Measurements from ENCODE around the gene FASTKD1. TPM values are rescaled to one million over a fixed set of nuclear protein-coding genes. Genes with fewer than 3 reads are reported as not detected.
"Not testable (repeated sequence)": the region's sequence is repeated elsewhere in the genome, so short reads cannot be mapped to it uniquely, and the experiment has no call there.

Gene FASTKD1
- total RNA-seq, 3 donors from 2014 or later = 37.2 to 47.3 (median 42.1) TPM

GRCh38 chr2:169546756-169547155 is 26.9 kb downstream of the FASTKD1 start:
- Mint-ChIP-seq H3K27me3 (ENCODE audit: low read depth) (no peaks in the 10 kb centered on the region), H3K4me3 (no peak overlapping the region), H3K4me1 (ENCODE audit: low read depth) (peaks cover 3% of the 10 kb centered on the region), H3K9me3 (no peaks in the 10 kb centered on the region), H3K36me3 (ENCODE audit: insufficient read depth) (peaks cover 23% of the 10 kb centered on the region)
- ATAC-seq = no peak
- no peak for DNase-seq

GRCh38 chr2:169542433-169542832 is 31.2 kb downstream of the FASTKD1 start:
- DNase-seq = no peak
- Mint-ChIP-seq H3K4me1 (ENCODE audit: low read depth) (peaks cover 3% of the 10 kb centered on the region), H3K9me3 (no peaks in the 10 kb centered on the region), H3K4me3 (no peak overlapping the region), H3K36me3 (ENCODE audit: insufficient read depth) (peaks cover 27% of the 10 kb centered on the region), H3K27me3 (ENCODE audit: low read depth) (no peaks in the 10 kb centered on the region)
- ATAC-seq = no peak

GRCh38 chr2:169540146-169540545 is 33.5 kb downstream of the FASTKD1 start:
- Mint-ChIP-seq H3K4me1 (ENCODE audit: low read depth) (no peaks in the 10 kb centered on the region), H3K36me3 (ENCODE audit: insufficient read depth) (peaks cover 23% of the 10 kb centered on the region), H3K27me3 (ENCODE audit: low read depth) (no peaks in the 10 kb centered on the region), H3K9me3 (no peaks in the 10 kb centered on the region), H3K4me3 (no peak overlapping the region)
- no peak for DNase-seq
- no peak for ATAC-seq

GRCh38 chr2:169539460-169539859 is 34.2 kb downstream of the FASTKD1 start:
- not testable (repeated sequence) for H3K9me3 Mint-ChIP-seq; H3K4me3 Mint-ChIP-seq; ATAC-seq; DNase-seq; H3K4me1 Mint-ChIP-seq (ENCODE audit: low read depth); H3K27me3 Mint-ChIP-seq (ENCODE audit: low read depth)
- peaks cover 23% of the 10 kb centered on the region for H3K36me3 Mint-ChIP-seq (ENCODE audit: insufficient read depth)

- no peak overlapping the region for H3K4me3 Mint-ChIP-seq
- no peaks in the 10 kb centered on the region for H3K9me3 Mint-ChIP-seq
- DNase-seq (peak; percentile 71), ATAC-seq (peak; percentile 73 to 75)
- H3K4me1 Mint-ChIP-seq (ENCODE audit: low read depth) = no peaks in the 10 kb centered on the region
- H3K36me3 Mint-ChIP-seq (ENCODE audit: insufficient read depth) = peaks cover 10% of the 10 kb centered on the region
- H3K27me3 Mint-ChIP-seq (ENCODE audit: low read depth) = no peaks in the 10 kb centered on the region
These were observed 45.4 kb downstream of the FASTKD1 start for GRCh38 chr2:169528271-169528701.

- H3K4me1 Mint-ChIP-seq (ENCODE audit: low read depth) = no peaks in the 10 kb centered on the region
- H3K4me3 Mint-ChIP-seq = no peak overlapping the region
- no peaks in the 10 kb centered on the region for H3K9me3 Mint-ChIP-seq
- no peak for DNase-seq
- no peak for ATAC-seq
- no peaks in the 10 kb centered on the region for H3K27me3 Mint-ChIP-seq (ENCODE audit: low read depth)
- H3K36me3 Mint-ChIP-seq (ENCODE audit: insufficient read depth) = peaks cover 9% of the 10 kb centered on the region
These were observed 47.2 kb downstream of the FASTKD1 start for GRCh38 chr2:169526451-169526850.

- ATAC-seq (no peak), DNase-seq (no peak)
- H3K27me3 Mint-ChIP-seq (ENCODE audit: low read depth) = no peaks in the 10 kb centered on the region
- H3K9me3 Mint-ChIP-seq = no peaks in the 10 kb centered on the region
- no peak overlapping the region for H3K4me3 Mint-ChIP-seq
- no peaks in the 10 kb centered on the region for H3K4me1 Mint-ChIP-seq (ENCODE audit: low read depth)
- H3K36me3 Mint-ChIP-seq (ENCODE audit: insufficient read depth) = peaks cover 9% of the 10 kb centered on the region
These were observed 48.2 kb downstream of the FASTKD1 start for GRCh38 chr2:169525434-169525833.

- Mint-ChIP-seq H3K36me3 (ENCODE audit: insufficient read depth) (peaks cover 2% of the 10 kb centered on the region), H3K4me3 (no peak overlapping the region), H3K9me3 (no peaks in the 10 kb centered on the region), H3K27me3 (ENCODE audit: low read depth) (no peaks in the 10 kb centered on the region), H3K4me1 (ENCODE audit: low read depth) (no peaks in the 10 kb centered on the region)
- DNase-seq (no peak), ATAC-seq (no peak)
These were observed 50.0 kb downstream of the FASTKD1 start for GRCh38 chr2:169523681-169524080.

- H3K9me3 Mint-ChIP-seq = no peaks in the 10 kb centered on the region
- no peaks in the 10 kb centered on the region for H3K36me3 Mint-ChIP-seq (ENCODE audit: insufficient read depth)
- H3K4me3 Mint-ChIP-seq = no peak overlapping the region
- H3K4me1 Mint-ChIP-seq (ENCODE audit: low read depth) = no peaks in the 10 kb centered on the region
- no peak for DNase-seq
- no peaks in the 10 kb centered on the region for H3K27me3 Mint-ChIP-seq (ENCODE audit: low read depth)
- ATAC-seq = no peak
These were observed 52.8 kb downstream of the FASTKD1 start for GRCh38 chr2:169520896-169521295.

- H3K36me3 Mint-ChIP-seq (ENCODE audit: insufficient read depth); H3K9me3 Mint-ChIP-seq; DNase-seq; H3K4me1 Mint-ChIP-seq (ENCODE audit: low read depth); H3K27me3 Mint-ChIP-seq (ENCODE audit: low read depth); H3K4me3 Mint-ChIP-seq; ATAC-seq: not testable (repeated sequence)
These were observed 57.1 kb downstream of the FASTKD1 start for GRCh38 chr2:169516488-169516995.

GRCh38 chr2:169514758-169515157 is 58.9 kb downstream of the FASTKD1 start:
- ATAC-seq; H3K27me3 Mint-ChIP-seq (ENCODE audit: low read depth); H3K36me3 Mint-ChIP-seq (ENCODE audit: insufficient read depth); H3K4me3 Mint-ChIP-seq; H3K4me1 Mint-ChIP-seq (ENCODE audit: low read depth); H3K9me3 Mint-ChIP-seq; DNase-seq: not testable (repeated sequence)

- ATAC-seq (no peak), DNase-seq (no peak)
- Mint-ChIP-seq H3K36me3 (ENCODE audit: insufficient read depth) (no peaks in the 10 kb centered on the region), H3K4me3 (no peak overlapping the region), H3K4me1 (ENCODE audit: low read depth) (no peaks in the 10 kb centered on the region), H3K9me3 (no peaks in the 10 kb centered on the region), H3K27me3 (ENCODE audit: low read depth) (no peaks in the 10 kb centered on the region)
These were observed 59.7 kb downstream of the FASTKD1 start for GRCh38 chr2:169513926-169514325.

- ATAC-seq (no peak), DNase-seq (no peak)
- no peaks in the 10 kb centered on the region for H3K9me3 Mint-ChIP-seq
- no peaks in the 10 kb centered on the region for H3K4me1 Mint-ChIP-seq (ENCODE audit: low read depth)
- no peaks in the 10 kb centered on the region for H3K36me3 Mint-ChIP-seq (ENCODE audit: insufficient read depth)
- no peaks in the 10 kb centered on the region for H3K27me3 Mint-ChIP-seq (ENCODE audit: low read depth)
- H3K4me3 Mint-ChIP-seq = no peak overlapping the region
These were observed 60.6 kb downstream of the FASTKD1 start for GRCh38 chr2:169513094-169513493.

- Mint-ChIP-seq H3K4me1 (ENCODE audit: low read depth) (no peaks in the 10 kb centered on the region), H3K36me3 (ENCODE audit: insufficient read depth) (no peaks in the 10 kb centered on the region), H3K4me3 (no peak overlapping the region), H3K27me3 (ENCODE audit: low read depth) (no peaks in the 10 kb centered on the region), H3K9me3 (no peaks in the 10 kb centered on the region)
- DNase-seq (no peak), ATAC-seq (no peak)
These were observed 61.1 kb downstream of the FASTKD1 start for GRCh38 chr2:169512525-169512924.

- no peak overlapping the region for H3K4me3 Mint-ChIP-seq
These were observed 61.8 kb downstream of the FASTKD1 start for GRCh38 chr2:169511818-169512217.

GRCh38 chr2:169510496-169510895 is 63.2 kb downstream of the FASTKD1 start:
- Mint-ChIP-seq H3K4me1 (ENCODE audit: low read depth) (no peaks in the 10 kb centered on the region), H3K4me3 (no peak overlapping the region), H3K9me3 (no peaks in the 10 kb centered on the region), H3K27me3 (ENCODE audit: low read depth) (no peaks in the 10 kb centered on the region), H3K36me3 (ENCODE audit: insufficient read depth) (peaks cover 3% of the 10 kb centered on the region)
- ATAC-seq (no peak), DNase-seq (no peak)

More at GRCh38 chr2:169511818-169512217, 61.8 kb downstream of the FASTKD1 start:
- Mint-ChIP-seq H3K36me3 (ENCODE audit: insufficient read depth) (peaks cover 3% of the 10 kb centered on the region), H3K9me3 (no peaks in the 10 kb centered on the region), H3K27me3 (ENCODE audit: low read depth) (no peaks in the 10 kb centered on the region), H3K4me1 (ENCODE audit: low read depth) (no peaks in the 10 kb centered on the region)
- no peak for ATAC-seq
- no peak for DNase-seq
